Endometrial microvascular endothelial cells (primary cell): Measurements from ENCODE around the gene ALDH1A2. TPM values are rescaled to one million over a fixed set of nuclear protein-coding genes. Genes with fewer than 3 reads are reported as not detected.
"Not testable (repeated sequence)": the region's sequence is repeated elsewhere in the genome, so short reads cannot be mapped to it uniquely, and the experiment has no call there.

Experiments used
- in situ Hi-C: cut with HindIII; loops from 2 replicates; pipeline ENCODE4 v1.10.0; 2017; ENCODE audit warnings: low sequenced_read_pairs, low pct_unique_long_range_greater_than_20kb; ENCODE audit errors: inconsistent ontology term
- total RNA-seq: library from RNA; depleted of rRNA; stranded (reverse); fragments of >200 nt; gene quantifications from one replicate; pipeline ENCODE4 v1.2.3, GENCODE V29; 2015; ENCODE audit errors: inconsistent ontology term

The ALDH1A2 gene
- total RNA-seq, 1 donor from 2014 or later: under 0.01 TPM

GRCh38 chr15:58047149-58047548 is 18.4 kb downstream of the ALDH1A2 start:
- in situ Hi-C loops: no loop called here

GRCh38 chr15:58046467-58046866 is 19.0 kb downstream of the ALDH1A2 start:
- in situ Hi-C loops: no loop called here

- in situ Hi-C loops: not testable (repeated sequence)
Measured at GRCh38 chr15:58045376-58045775, 20.1 kb downstream of the ALDH1A2 start.

- in situ Hi-C loops: no loop called here
Measured at GRCh38 chr15:58044551-58044950, 21.0 kb downstream of the ALDH1A2 start.

- in situ Hi-C loops: no loop called here
Measured at GRCh38 chr15:58043192-58043903, 22.2 kb downstream of the ALDH1A2 start.

- in situ Hi-C loops: no loop called here
Measured at GRCh38 chr15:58042006-58042405, 23.5 kb downstream of the ALDH1A2 start.

- in situ Hi-C loops: no loop called here
Measured at GRCh38 chr15:58040150-58040549, 25.4 kb downstream of the ALDH1A2 start.

- in situ Hi-C loops: no loop called here
Measured at GRCh38 chr15:58039079-58040035, 26.2 kb downstream of the ALDH1A2 start.

GRCh38 chr15:58038426-58039078 is 27.0 kb downstream of the ALDH1A2 start:
- in situ Hi-C loops: no loop called here

- in situ Hi-C loops: no loop called here
Measured at GRCh38 chr15:58037723-58038301, 27.7 kb downstream of the ALDH1A2 start.

GRCh38 chr15:58036579-58036978 is 28.9 kb downstream of the ALDH1A2 start:
- in situ Hi-C loops: no loop called here

GRCh38 chr15:58028392-58028791 is 37.1 kb downstream of the ALDH1A2 start:
- in situ Hi-C loops: not testable (repeated sequence)

GRCh38 chr15:58026552-58026951 is 39.0 kb downstream of the ALDH1A2 start:
- in situ Hi-C loops: no loop called here

- in situ Hi-C loops: no loop called here
Measured at GRCh38 chr15:58026051-58026450, 39.5 kb downstream of the ALDH1A2 start.

GRCh38 chr15:58021332-58022230 is 43.9 kb downstream of the ALDH1A2 start:
- in situ Hi-C loops: no loop called here

- in situ Hi-C loops: no loop called here
Measured at GRCh38 chr15:58019503-58020376, 45.8 kb downstream of the ALDH1A2 start.

GRCh38 chr15:58017869-58018268 is 47.6 kb downstream of the ALDH1A2 start:
- in situ Hi-C loops: no loop called here
